Sigmoid colon (tissue), 7 donors: ENCODE results near the gene PPP1R14D. TPM values are rescaled to one million over a fixed set of nuclear protein-coding genes. Genes with fewer than 3 reads are reported as not detected.

Experiments used
- DNase-seq: peaks from one replicate; pipeline ENCODE4 v3.0.0-alpha.2; 2019
- H3K27ac ChIP-seq, 4 donors: fragments of 200-600 bp; sonication (generic); one replicate each; pipeline ENCODE4 v1.5.1; 2016 to 2019; ENCODE audit warnings: mild to moderate bottlenecking in 1 of 4
- H3K27me3 ChIP-seq, 3 donors: fragments of 200-600 bp; sonication (generic); one replicate each; pipeline ENCODE4 v1.5.1; 2019; ENCODE audit warnings: mild to moderate bottlenecking in 1 of 3
- H3K36me3 ChIP-seq, 4 donors: fragments of 200-600 bp; sonication (generic); one replicate each; pipeline ENCODE4 v1.5.1; 2016 to 2019
- H3K4me1 ChIP-seq, 4 donors: fragments of 200-600 bp; sonication (generic); one replicate each; pipeline ENCODE4 v1.5.1; 2017 to 2019
- H3K4me3 ChIP-seq, 4 donors: fragments of 200-600 bp; sonication (generic); one replicate each; pipeline ENCODE4 v1.5.1; 2017 to 2019; ENCODE audit warnings: mild to moderate bottlenecking in 2 of 4, moderate library complexity in 1 of 4
- H3K9me3 ChIP-seq, 4 donors: fragments of 200-600 bp in 3 of 4; sonication (generic) in 3 of 4; one replicate each; pipeline versions ENCODE4 v1.5.1 to v1.6.1; 2013 to 2019
- CTCF ChIP-seq, 4 experiments: fragments of 450-650 bp in 3 of 4; fragments of 200-600 bp in 1 of 4; IDR thresholded peaks; one replicate each; pipeline ENCODE4 v1.5.1; 2016 to 2019; ENCODE audit warnings: antibody characterized with exemption in 4 of 4, mild to moderate bottlenecking in 3 of 4, moderate library complexity in 2 of 4
- EP300 ChIP-seq, 4 donors: sonication (generic); formaldehyde crosslinking; IDR thresholded peaks; one replicate each; pipeline ENCODE4 v1.6.1; 2017; ENCODE audit warnings: antibody characterized with exemption in 4 of 4
- POLR2A ChIP-seq, 2 donors: fragments of 450-650 bp; IDR thresholded peaks; one replicate each; pipeline ENCODE4 v1.6.1; 2016; ENCODE audit warnings: antibody characterized with exemption in 2 of 2, mild to moderate bottlenecking in 2 of 2, moderate library complexity in 2 of 2
- POLR2AphosphoS5 ChIP-seq, 4 donors: sonication (generic); formaldehyde crosslinking; IDR thresholded peaks; one replicate each; pipeline ENCODE4 v1.6.1; 2017; ENCODE audit warnings: antibody characterized with exemption in 4 of 4
- WGBS, 2 donors: extraction: QIAGEN DNeasy Blood & Tissue Kit; methylation state at CpG; one replicate each; pipeline ENCODE4 v1.1.7; 2013; 5-methylcytosine and 5-hydroxymethylcytosine counted together
- intact Hi-C: fragments of 100-400 bp; cut with DNase I; formaldehyde crosslinking; loops from one replicate; pipeline ENCODE4 v1.15.1; 2023
- polyA plus RNA-seq, 3 donors: library from polyadenylated mRNA; stranded (reverse); fragments of 200-250 nt; gene quantifications; one replicate each; pipeline ENCODE4 v1.2.3, GENCODE V29; 2013
- total RNA-seq, 4 donors: library from RNA; depleted of rRNA; stranded (reverse); fragments of >200 nt; gene quantifications; one replicate each; pipeline ENCODE4 v1.1.0, GENCODE V29; 2016
- donor health status: healthy with polysubstance abuse.
- donor health status: Bipolar disorder and iron deficiency.
- donor health status: healthy.

The PPP1R14D gene
- total and polyA plus RNA-seq, 7 donors, result 211 to 395 (median 212) TPM; not detected in 4

- intact Hi-C loops, result loop anchor here (5.0 kb wide), 1 partner anchor 38 kb away; the partner anchor contains the start of genes DNAJC17 and ZFYVE19
- peaks cover 6 to 45% (median 21%) of the 10 kb centered on the region in 4 donors for H3K36me3 ChIP-seq
- no peak within 1 kb of the TSS for H3K4me3 ChIP-seq
- TF ChIP-seq EP300 (IDR thresholded peaks at IDR 0.05), result no peak
- no peak for TF ChIP-seq CTCF (IDR thresholded peaks at IDR 0.05)
- no peak for TF ChIP-seq POLR2A (IDR thresholded peaks at IDR 0.05)
- no peak for TF ChIP-seq POLR2AphosphoS5 (IDR thresholded peaks at IDR 0.05)
- H3K4me1 ChIP-seq, result peaks cover 0 to 27% (median 23%) of the 10 kb centered on the region in 4 donors
- H3K9me3 ChIP-seq, result no peaks in the 10 kb centered on the region
- peak within 1 kb of the TSS; percentile 31 to 59 (median 48) for H3K27ac ChIP-seq
- DNase-seq, result no peak
- no peaks in the 10 kb centered on the region for H3K27me3 ChIP-seq
- WGBS, 2 donors, result 10 to 26% methylated on average over 28 of the region's 28 CpGs
Measured at GRCh38 chr15:40769274-40770146, 59.0 kb downstream of the PPP1R14D start, which contains the start of gene C15orf62. Gene C15orf62, plus strand, starts transcription at chr15:40769980. Its CDS starts 516 bp downstream, at chr15:40770496.

- Histone ChIP-seq H3K4me1 (peaks cover 0 to 35% (median 31%) of the 10 kb centered on the region in 4 donors), H3K36me3 (peaks cover 3 to 37% (median 13%) of the 10 kb centered on the region in 4 donors), H3K27ac (peak overlapping the region; percentile 22 to 59 (median 48)), H3K27me3 (no peaks in the 10 kb centered on the region), H3K9me3 (no peaks in the 10 kb centered on the region), H3K4me3 (no peak overlapping the region)
- intact Hi-C loops, result loop anchor here (5.0 kb wide), 1 partner anchor 39 kb away; the partner anchor contains the start of genes DNAJC17 and ZFYVE19
- no peak for DNase-seq
- 19 to 48% methylated on average over 21 of the region's 21 CpGs for WGBS, 2 donors
- no peak for TF ChIP-seq POLR2A (IDR thresholded peaks at IDR 0.05)
- no peak for TF ChIP-seq CTCF (IDR thresholded peaks at IDR 0.05)
- TF ChIP-seq POLR2AphosphoS5 (IDR thresholded peaks at IDR 0.05), result no peak
- no peak for TF ChIP-seq EP300 (IDR thresholded peaks at IDR 0.05)
Measured at GRCh38 chr15:40768521-40769273, 59.8 kb downstream of the PPP1R14D start.

GRCh38 chr15:40767838-40768500 is 60.5 kb downstream of the PPP1R14D start:
- TF ChIP-seq POLR2A (IDR thresholded peaks at IDR 0.05) (no peak), EP300 (IDR thresholded peaks at IDR 0.05) (no peak), POLR2AphosphoS5 (IDR thresholded peaks at IDR 0.05) (no peak), CTCF (IDR thresholded peaks at IDR 0.05) (no peak)
- DNase-seq, result no peak
- 70 to 84% methylated on average over 29 of the region's 29 CpGs for whole genome bisulfite sequencing, 2 donors
- intact Hi-C loops, result loop anchor here (5.0 kb wide), 1 partner anchor 39 kb away; the partner anchor contains the start of genes DNAJC17 and ZFYVE19
- Histone ChIP-seq H3K36me3 (peaks cover 0 to 30% (median 6%) of the 10 kb centered on the region in 4 donors), H3K27me3 (no peaks in the 10 kb centered on the region), H3K9me3 (no peaks in the 10 kb centered on the region), H3K27ac (peak overlapping the region in 1 of 4 donors; percentile 44), H3K4me1 (peaks cover 0 to 42% (median 38%) of the 10 kb centered on the region in 4 donors), H3K4me3 (no peak overlapping the region)
